SH-SY5Y (cell line): ENCODE data around the gene SLC6A13.

Experiments used
- GATA2 ChIP-seq: IDR thresholded peaks from 2 replicates; pipeline ENCODE4 v1.6.1; 2011; ENCODE audit warnings: mild to moderate bottlenecking, low read depth, low read length
- GATA3 ChIP-seq: IDR thresholded peaks from 2 replicates; pipeline ENCODE4 v1.6.1; 2011; ENCODE audit warnings: low read depth, mild to moderate bottlenecking, low read length, moderate library complexity

- no peak for TF ChIP-seq GATA2
- no peak for TF ChIP-seq GATA3
Measured at GRCh38 chr12:226401-226800, 36.2 kb downstream of the SLC6A13 start.
